HEK293 (cell line): Measurements from ENCODE around the gene CLCA1.

Source experiments
- CTCF ChIA-PET: fragments of 350-600 bp; formaldehyde crosslinking; extraction: SDS; loops from one replicate; lab custom pipeline; 2021; ENCODE audit warnings: antibody characterized with exemption; lab: Yijun Ruan, JAX
- POLR2A ChIA-PET: fragments of 300-600 bp; formaldehyde crosslinking; extraction: SDS; loops from one replicate; lab custom pipeline; 2020; ENCODE audit warnings: antibody characterized with exemption, inconsistent platforms; lab: Yijun Ruan, JAX
- H3K27ac ChIP-seq: fragments of 200-500 bp; sonication (Bioruptor generic); 2 replicates; pipeline ENCODE4 v1.5.1; 2014; ENCODE audit warnings: low read depth, low read length, control low read depth, inconsistent platforms; ENCODE audit errors: extremely low read depth
- H3K36me3 ChIP-seq, 2 experiments: fragments of 200-500 bp in 1 of 2; sonication (Bioruptor generic) in 1 of 2; 1 replicate in 1 of 2; 2 replicates in 1 of 2; pipeline ENCODE4 v1.5.1; 2014 to 2017; ENCODE audit warnings: inconsistent platforms in 2 of 2, low read length in 2 of 2; ENCODE audit not compliant: control insufficient read depth in 2 of 2, insufficient read depth in 1 of 2
- H3K4me1 ChIP-seq: fragments of 200-500 bp; sonication (Bioruptor generic); 2 replicates; pipeline ENCODE4 v1.5.1; 2014; ENCODE audit warnings: mild to moderate bottlenecking, low read length, inconsistent platforms; ENCODE audit not compliant: control insufficient read depth, insufficient read depth
- H3K4me3 ChIP-seq: 2 replicates; pipeline ENCODE4 v1.5.1; 2011; ENCODE audit warnings: low read depth, mild to moderate bottlenecking, control low read depth, low read length, moderate library complexity
- H3K9me3 ChIP-seq: fragments of 200-500 bp; sonication (Bioruptor generic); 2 replicates; pipeline ENCODE4 v1.5.1; 2014; ENCODE audit warnings: low read depth, low read length, inconsistent platforms; ENCODE audit not compliant: control insufficient read depth, insufficient read depth
- HIC1 ChIP-seq: fragments of 450-650 bp; formaldehyde crosslinking; IDR thresholded peaks from 2 replicates; pipeline ENCODE4 v1.5.1; 2016; ENCODE audit warnings: missing biosample characterization, missing genetic modification characterization
- HOXD13 ChIP-seq: sonication (generic); formaldehyde crosslinking; IDR thresholded peaks from 2 replicates; pipeline ENCODE4 v1.8.0; 2022; ENCODE audit warnings: missing genetic modification reagents, borderline replicate concordance
- KLF1 ChIP-seq: fragments of 450-650 bp; formaldehyde crosslinking; IDR thresholded peaks from 2 replicates; pipeline ENCODE4 v1.5.1; 2016; ENCODE audit warnings: missing biosample characterization, missing genetic modification characterization
- KLF10 ChIP-seq: fragments of 450-650 bp; IDR thresholded peaks from 2 replicates; pipeline ENCODE4 v1.5.1; 2018; ENCODE audit warnings: missing biosample characterization, mild to moderate bottlenecking, missing genetic modification characterization
- PRDM1 ChIP-seq: fragments of 450-650 bp; formaldehyde crosslinking; IDR thresholded peaks from 2 replicates; pipeline ENCODE4; 2016; ENCODE audit warnings: missing biosample characterization, missing genetic modification characterization
- ZBTB10 ChIP-seq: fragments of 450-650 bp; formaldehyde crosslinking; IDR thresholded peaks from 2 replicates; pipeline ENCODE4 v1.5.1; 2016; ENCODE audit warnings: missing biosample characterization, missing genetic modification characterization
- ZBTB44 ChIP-seq: fragments of 450-650 bp; IDR thresholded peaks from 2 replicates; pipeline ENCODE4 v1.5.1; 2018; ENCODE audit warnings: missing biosample characterization, mild to moderate bottlenecking, missing genetic modification characterization
- ZEB2 ChIP-seq: fragments of 450-650 bp; formaldehyde crosslinking; IDR thresholded peaks from 2 replicates; pipeline ENCODE4 v1.5.1; 2016; ENCODE audit warnings: missing biosample characterization, missing genetic modification characterization
- ZNF148 ChIP-seq: fragments of 450-650 bp; formaldehyde crosslinking; IDR thresholded peaks from 2 replicates; pipeline ENCODE4 v1.5.0; 2017; ENCODE audit warnings: missing biosample characterization, missing genetic modification characterization, borderline replicate concordance
- ZNF157 ChIP-seq: fragments of 450-650 bp; formaldehyde crosslinking; IDR thresholded peaks from 2 replicates; pipeline ENCODE4 v1.5.1; 2016; ENCODE audit warnings: missing biosample characterization, missing genetic modification characterization
- ZNF18 ChIP-seq: fragments of 450-650 bp; formaldehyde crosslinking; IDR thresholded peaks from 2 replicates; pipeline ENCODE4 v1.5.1; 2016; ENCODE audit warnings: missing biosample characterization, missing genetic modification characterization
- ZNF221 ChIP-seq: fragments of 450-650 bp; formaldehyde crosslinking; IDR thresholded peaks from 2 replicates; pipeline ENCODE4 v1.5.1; 2017; ENCODE audit warnings: missing biosample characterization, missing genetic modification characterization, borderline replicate concordance
- ZNF223 ChIP-seq: fragments of 450-650 bp; formaldehyde crosslinking; IDR thresholded peaks from 2 replicates; pipeline ENCODE4 v1.5.1; 2016; ENCODE audit warnings: missing biosample characterization, missing genetic modification characterization
- ZNF626 ChIP-seq: fragments of 450-650 bp; sonication (Bioruptor Pico); formaldehyde crosslinking; IDR thresholded peaks from 2 replicates; pipeline ENCODE4 v1.5.1; 2018; ENCODE audit warnings: missing biosample characterization, missing genetic modification characterization, inconsistent platforms
- ZNF677 ChIP-seq: fragments of 450-650 bp; IDR thresholded peaks from 2 replicates; pipeline ENCODE4 v1.5.0; 2018; ENCODE audit warnings: missing biosample characterization, mild to moderate bottlenecking, missing genetic modification characterization, moderate library complexity
- ZNF701 ChIP-seq: fragments of 450-650 bp; formaldehyde crosslinking; IDR thresholded peaks from 2 replicates; pipeline ENCODE4 v1.5.1; 2016; ENCODE audit warnings: missing biosample characterization, missing genetic modification characterization
- ZNF747 ChIP-seq: fragments of 450-650 bp; formaldehyde crosslinking; IDR thresholded peaks from 2 replicates; pipeline ENCODE4 v1.5.1; 2016; ENCODE audit warnings: missing biosample characterization, missing genetic modification characterization
- ZNF776 ChIP-seq: fragments of 450-650 bp; formaldehyde crosslinking; IDR thresholded peaks from 2 replicates; pipeline ENCODE4 v1.5.0; 2017; ENCODE audit warnings: missing biosample characterization, missing genetic modification characterization, borderline replicate concordance
- ZNF843 ChIP-seq: fragments of 450-650 bp; formaldehyde crosslinking; IDR thresholded peaks from 2 replicates; pipeline ENCODE4 v1.5.1; 2016; ENCODE audit warnings: missing biosample characterization, missing genetic modification characterization
- ZXDB ChIP-seq: fragments of 450-650 bp; formaldehyde crosslinking; IDR thresholded peaks from 2 replicates; pipeline ENCODE4 v1.5.1; 2016; ENCODE audit warnings: missing biosample characterization, missing genetic modification characterization

The CLCA1 gene

GRCh38 chr1:86477682-86478081 is 9.0 kb downstream of the CLCA1 start:
- H3K4me1 ChIP-seq, result no peaks in the 10 kb centered on the region

GRCh38 chr1:86478416-86479156 is 9.9 kb downstream of the CLCA1 start:
- TF ChIP-seq KLF10 (no peak), ZNF221 (tag by site-specific recombination) (no peak), ZXDB (tag by site-specific recombination) (no peak), ZNF701 (tag by site-specific recombination) (no peak), ZNF626 (no peak)
- no peaks in the 10 kb centered on the region for H3K36me3 ChIP-seq
- H3K9me3 ChIP-seq, result no peaks in the 10 kb centered on the region
- no peak overlapping the region for H3K27ac ChIP-seq
- no peaks in the 10 kb centered on the region for H3K4me1 ChIP-seq
- POLR2A ChIA-PET, result no interaction called here
- H3K4me3 ChIP-seq, result no peak overlapping the region
- CTCF ChIA-PET, result interaction anchor here (1.1 kb wide), 2 partner anchors 12 to 47 kb away, joined by 3 to 4 read pairs; no protein-coding TSS in a partner anchor

More at GRCh38 chr1:86477682-86478081, 9.0 kb downstream of the CLCA1 start:
- no peak overlapping the region for H3K4me3 ChIP-seq
- TF ChIP-seq ZBTB44 (tag by site-specific recombination) (no peak), ZNF157 (tag by site-specific recombination) (no peak), ZNF18 (no peak), HIC1 (tag by site-specific recombination) (no peak), ZEB2 (tag by site-specific recombination) (no peak), ZNF843 (tag by site-specific recombination) (no peak), ZBTB10 (no peak)
- CTCF ChIA-PET, result interaction anchor here (1.1 kb wide), 1 partner anchor 13 kb away, joined by 4 read pairs; no protein-coding TSS in a partner anchor
- no peaks in the 10 kb centered on the region for H3K36me3 ChIP-seq
- no peaks in the 10 kb centered on the region for H3K9me3 ChIP-seq
- no peak overlapping the region for H3K27ac ChIP-seq
- POLR2A ChIA-PET, result no interaction called here

GRCh38 chr1:86481966-86482365 is 13.2 kb downstream of the CLCA1 start:
- Histone ChIP-seq H3K9me3 (no peaks in the 10 kb centered on the region), H3K4me1 (no peaks in the 10 kb centered on the region), H3K36me3 (no peaks in the 10 kb centered on the region), H3K4me3 (no peak overlapping the region), H3K27ac (no peak overlapping the region)
- ChIA-PET CTCF (interaction anchor here (0.6 to 2.2 kb wide), 5 partner anchors 17 to 650 kb away, joined by 3 to 5 read pairs (median 3); no protein-coding TSS in a partner anchor), POLR2A (no interaction called here)
- TF ChIP-seq PRDM1 (tag by site-specific recombination) (no peak), ZNF223 (tag by site-specific recombination) (no peak), ZNF776 (no peak), ZNF148 (no peak), KLF1 (tag by site-specific recombination) (no peak), ZNF747 (tag by site-specific recombination) (no peak), HOXD13 (CRISPR knock-in tag) (no peak), ZNF677 (no peak)
